ENCODE measurements around the gene AP4E1.
A peak's percentile ranks its signal among the peaks of the same experiment; 100 is the strongest.
"Not testable (repeated sequence)": the region's sequence is repeated elsewhere in the genome, so short reads cannot be mapped to it uniquely, and the experiment has no call there.

The AP4E1 gene

DNA sequence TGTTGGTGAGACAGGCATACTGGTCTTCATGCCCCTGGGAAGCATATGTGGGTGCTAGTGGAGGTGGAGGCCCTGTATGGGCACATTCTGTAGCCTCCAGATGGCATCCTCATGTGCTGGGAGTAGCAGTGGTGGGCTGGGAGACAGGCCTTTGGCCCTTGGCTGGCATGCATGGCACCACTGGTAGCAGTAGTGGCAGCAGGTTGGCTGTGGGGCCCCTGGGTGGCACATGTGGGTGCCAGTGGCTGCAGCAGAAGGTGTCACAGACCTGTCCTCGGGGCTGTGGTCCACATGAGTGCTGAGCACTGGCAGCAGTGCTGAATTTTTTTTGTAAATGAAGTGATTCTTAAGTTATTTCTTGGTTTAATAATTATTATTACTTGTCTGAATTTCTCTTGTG, 115.0 kb downstream of the AP4E1 start:
- no peak for TF ChIP-seq JUND (IDR thresholded peaks at IDR 0.05; ENCODE audit: low read depth)
- in situ Hi-C loops (cut with HindIII; ENCODE audit: low pct_unique_long_range_greater_than_20kb, low sequenced_read_pairs), result no loop called here
- no peak for DNase-seq (ENCODE audit: low read depth in 1 of 2, low spot score in 1 of 2)

DNA sequence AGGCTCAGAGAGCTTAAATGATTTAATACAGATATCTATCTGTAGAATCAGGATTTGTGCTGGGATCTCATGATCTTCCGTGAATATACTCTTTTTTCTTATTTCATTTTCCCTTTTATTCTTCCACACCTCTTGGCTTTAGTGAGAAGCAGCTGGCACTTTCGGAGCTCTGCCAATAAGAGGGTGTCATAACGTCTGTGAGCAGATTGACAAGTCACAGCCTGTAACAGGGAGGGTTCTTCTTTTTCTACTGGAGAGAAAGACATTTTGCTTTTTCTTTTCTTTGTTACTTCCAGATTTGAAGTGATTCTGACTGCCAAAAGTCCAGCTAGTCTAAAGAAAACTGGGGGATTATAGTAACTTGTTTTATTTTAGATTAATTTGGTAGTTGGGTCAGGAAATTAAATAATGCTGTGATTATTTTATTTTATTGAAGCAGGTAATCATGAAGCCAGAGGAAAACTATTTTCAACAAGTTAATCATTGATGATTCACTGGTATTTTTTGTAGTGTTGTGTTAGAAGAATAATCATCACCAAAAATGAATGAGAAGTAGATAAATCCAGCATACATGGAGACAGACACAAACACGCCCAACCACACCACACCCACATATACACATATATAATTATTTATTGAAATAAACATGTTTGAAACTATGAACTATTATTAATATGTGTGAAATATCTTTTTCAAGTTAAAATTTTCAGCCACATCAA, 116.4 kb downstream of the AP4E1 start:
- no peak for DNase-seq (ENCODE audit: low read depth in 1 of 2, low spot score in 1 of 2)
- in situ Hi-C loops (cut with HindIII; ENCODE audit: low pct_unique_long_range_greater_than_20kb, low sequenced_read_pairs), result no loop called here
- TF ChIP-seq JUND (IDR thresholded peaks at IDR 0.05; ENCODE audit: low read depth), result no peak

DNA sequence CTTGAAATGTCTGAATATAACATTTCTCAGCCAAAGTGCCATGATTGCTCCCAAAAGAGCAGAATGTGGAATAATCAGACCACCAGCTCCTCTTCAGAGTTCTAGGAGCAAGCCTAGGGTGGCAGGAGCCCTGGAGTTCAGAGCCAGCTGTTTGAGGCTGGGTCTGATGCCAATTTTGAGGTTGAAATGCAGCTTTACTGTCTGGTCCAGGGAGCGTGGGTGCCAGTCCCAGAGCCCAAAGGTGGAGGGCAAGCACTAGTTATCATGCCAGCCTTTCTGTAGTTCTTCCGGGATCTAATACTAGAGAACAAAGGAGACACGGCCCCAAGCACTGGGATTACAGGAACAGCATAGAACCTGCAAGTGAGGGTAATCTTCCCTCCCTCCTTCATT, 117.0 kb downstream of the AP4E1 start:
- no peak for TF ChIP-seq JUND (IDR thresholded peaks at IDR 0.05; ENCODE audit: low read depth)
- in situ Hi-C loops (cut with HindIII; ENCODE audit: low pct_unique_long_range_greater_than_20kb, low sequenced_read_pairs), result no loop called here
- no peak for DNase-seq (ENCODE audit: low read depth in 1 of 2, low spot score in 1 of 2)

DNA sequence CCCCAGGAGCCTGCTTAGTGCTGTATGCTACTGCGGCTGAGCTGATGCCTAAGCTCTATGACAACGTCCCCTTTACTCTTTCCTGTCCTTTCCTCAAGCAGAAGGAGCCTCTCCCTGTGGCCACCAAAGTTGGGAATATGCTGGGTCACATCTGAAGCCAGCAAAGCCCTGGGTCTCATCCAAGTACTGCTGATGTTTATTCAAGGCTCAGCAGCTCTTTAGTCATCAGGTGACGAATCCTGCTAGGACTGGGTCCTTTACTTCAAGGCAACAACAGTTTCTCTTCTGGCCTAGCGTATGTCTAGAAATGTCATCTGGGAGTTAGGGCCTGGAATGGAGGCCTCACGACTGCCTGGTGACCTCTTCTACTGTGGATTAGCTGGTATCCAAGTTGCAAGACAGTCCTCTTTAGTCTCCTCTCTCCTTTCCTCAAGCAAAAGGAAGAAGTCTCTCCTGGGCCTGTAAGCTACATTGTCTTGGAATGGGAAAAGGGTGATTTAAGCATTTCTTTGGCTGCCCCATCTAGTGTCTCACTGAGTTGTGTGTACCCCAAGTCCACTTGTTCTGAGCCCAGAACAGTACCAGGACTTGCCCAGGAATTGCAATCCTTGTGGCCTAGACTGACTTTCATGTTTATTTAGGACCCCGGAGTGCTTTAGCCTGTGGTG, 122.3 kb downstream of the AP4E1 start:
- no peak for TF ChIP-seq JUND (IDR thresholded peaks at IDR 0.05; ENCODE audit: low read depth)
- DNase-seq (ENCODE audit: low read depth in 1 of 2, low spot score in 1 of 2), result peak in 1 of 2 experiments; percentile 52
- in situ Hi-C loops (cut with HindIII; ENCODE audit: low pct_unique_long_range_greater_than_20kb, low sequenced_read_pairs), result no loop called here

DNA sequence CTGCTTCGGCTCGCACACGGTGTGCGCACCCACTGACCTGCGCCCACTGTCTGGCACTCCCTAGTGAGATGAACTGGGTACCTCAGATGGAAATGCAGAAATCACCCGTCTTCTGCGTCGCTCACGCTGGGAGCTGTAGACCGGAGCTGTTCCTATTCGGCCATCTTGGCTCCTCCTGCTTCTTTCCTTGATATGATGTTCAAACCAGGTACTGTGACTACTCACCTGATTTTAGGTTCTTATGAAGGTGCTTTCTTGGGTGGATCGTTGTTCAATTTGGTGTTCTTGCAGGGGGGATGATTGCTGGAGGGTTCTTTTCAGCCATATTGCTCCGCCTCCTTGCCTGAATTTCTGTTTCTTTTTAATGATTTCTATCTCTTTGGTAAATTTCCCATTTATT, 129.0 kb downstream of the AP4E1 start:
- in situ Hi-C loops (cut with HindIII; ENCODE audit: low pct_unique_long_range_greater_than_20kb, low sequenced_read_pairs); DNase-seq (ENCODE audit: low read depth in 1 of 2, low spot score in 1 of 2): not testable (repeated sequence)

DNA sequence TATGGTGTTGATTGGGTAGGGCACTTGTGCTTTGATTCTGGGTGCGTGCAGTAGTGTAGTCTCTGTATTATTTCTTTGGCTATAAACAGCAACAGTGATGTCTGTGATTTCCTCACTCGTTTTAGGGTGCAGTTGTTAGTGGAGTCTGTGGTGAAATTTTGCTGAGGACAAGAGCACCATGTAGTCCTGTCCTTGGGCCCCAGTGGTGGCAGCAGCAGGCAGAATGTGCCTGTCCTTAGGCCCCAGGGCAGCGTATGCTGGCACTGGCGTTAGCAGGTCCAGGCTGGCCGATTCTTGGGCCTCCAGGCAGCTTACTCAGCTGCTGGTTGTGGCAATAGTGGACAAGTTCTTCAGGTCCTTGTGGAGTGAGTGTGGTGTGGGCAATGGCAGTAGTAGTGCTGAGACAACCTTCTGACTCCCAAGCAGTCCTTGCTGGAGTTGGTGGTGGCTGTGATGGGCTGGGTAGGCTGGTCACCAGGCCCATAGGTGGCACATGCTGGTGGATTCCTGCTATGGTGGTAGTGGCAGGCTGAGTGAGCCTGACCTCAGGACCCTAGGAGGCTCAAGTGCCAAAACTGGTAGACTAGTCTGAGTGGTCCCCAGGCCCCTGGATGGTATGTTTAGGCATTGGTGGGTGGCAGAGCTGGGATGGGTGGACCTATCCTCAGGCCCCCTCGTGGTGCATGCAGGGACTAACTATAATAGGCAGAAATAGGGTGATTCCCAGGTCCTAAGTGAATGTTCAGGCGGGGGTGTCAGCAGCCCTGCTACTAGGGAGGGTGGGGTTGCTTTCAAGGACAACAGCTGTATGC, 129.9 kb downstream of the AP4E1 start:
- peak; percentile 14 to 79 for DNase-seq (ENCODE audit: low read depth in 1 of 2, low spot score in 1 of 2)
- in situ Hi-C loops (cut with HindIII; ENCODE audit: low pct_unique_long_range_greater_than_20kb, low sequenced_read_pairs), result no loop called here
- TF ChIP-seq JUND (IDR thresholded peaks at IDR 0.05; ENCODE audit: low read depth), result no peak

DNA sequence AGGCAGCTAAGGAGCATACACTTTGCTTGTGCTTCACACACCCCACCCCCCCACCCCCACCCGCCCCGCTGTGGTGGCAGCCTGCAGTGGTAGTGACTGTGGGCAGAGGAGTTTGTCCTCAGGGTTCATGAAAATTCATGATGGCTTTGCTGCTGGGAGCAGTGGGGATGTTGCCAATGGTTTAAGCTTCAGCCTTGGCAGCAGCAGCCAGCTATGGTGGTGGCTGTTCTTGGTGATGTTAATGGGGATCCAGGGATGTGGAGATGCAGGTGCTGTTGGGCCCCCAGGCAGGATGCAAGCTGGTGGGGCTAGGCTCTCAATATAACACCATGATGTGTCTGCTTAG, 130.5 kb downstream of the AP4E1 start:
- TF ChIP-seq JUND (IDR thresholded peaks at IDR 0.05; ENCODE audit: low read depth), result no peak
- no peak for DNase-seq (ENCODE audit: low read depth in 1 of 2, low spot score in 1 of 2)
- in situ Hi-C loops (cut with HindIII; ENCODE audit: low pct_unique_long_range_greater_than_20kb, low sequenced_read_pairs), result no loop called here

DNA sequence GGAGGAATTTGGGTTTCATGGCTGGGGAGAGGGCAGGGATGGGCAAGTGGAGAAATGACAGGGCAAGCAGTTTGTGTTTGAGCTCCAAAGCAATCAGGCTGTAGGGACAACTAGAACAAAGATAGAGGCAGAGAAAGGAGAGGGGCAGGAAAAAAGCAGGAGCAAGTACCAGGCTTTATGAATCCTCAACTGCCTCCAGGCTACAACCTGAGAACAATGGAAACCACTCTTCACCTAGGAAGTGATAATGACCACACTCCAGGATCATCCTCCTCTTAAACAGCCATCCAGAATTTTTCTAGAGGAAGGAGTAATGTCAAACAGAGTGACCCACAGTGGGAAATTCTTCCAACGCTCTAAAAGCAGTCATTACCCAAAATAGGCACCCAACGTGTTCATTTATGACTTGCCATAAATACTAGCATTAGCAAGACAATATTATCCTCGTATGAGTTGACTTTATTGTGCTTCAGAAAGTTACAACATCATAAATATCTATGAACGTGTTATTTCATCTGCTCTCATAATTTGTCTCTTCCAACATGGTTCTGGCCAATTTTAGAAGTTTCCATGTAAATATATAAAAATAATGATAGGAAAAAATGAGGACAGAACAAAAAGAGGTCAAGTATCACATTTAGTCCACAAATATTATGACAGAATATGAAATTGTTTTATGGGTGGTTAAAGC, 135.7 kb downstream of the AP4E1 start:
- no peak for TF ChIP-seq JUND (IDR thresholded peaks at IDR 0.05; ENCODE audit: low read depth)
- in situ Hi-C loops (cut with HindIII; ENCODE audit: low pct_unique_long_range_greater_than_20kb, low sequenced_read_pairs), result no loop called here
- no peak for DNase-seq (ENCODE audit: low read depth in 1 of 2, low spot score in 1 of 2)

DNA sequence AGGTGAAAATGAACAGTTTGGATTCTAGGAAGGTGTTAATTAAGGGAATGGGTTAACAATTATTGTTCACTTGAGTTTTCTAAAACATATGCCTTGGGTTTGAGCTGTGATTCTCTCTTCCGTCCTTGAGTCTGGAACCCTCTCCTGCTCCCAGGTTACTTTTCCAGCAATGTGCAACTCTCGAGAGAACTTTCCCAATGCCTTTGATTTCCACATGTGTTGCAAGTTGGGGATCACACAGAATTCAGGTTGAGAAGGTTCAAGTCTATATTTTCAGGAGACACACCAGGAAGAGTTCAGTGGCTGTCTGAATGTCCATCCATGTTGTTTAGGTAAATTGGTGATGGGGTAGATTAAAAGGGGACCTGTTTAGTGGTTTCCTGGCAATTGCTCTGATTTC, 137.5 kb downstream of the AP4E1 start:
- DNase-seq (ENCODE audit: low read depth in 1 of 2, low spot score in 1 of 2), result no peak
- in situ Hi-C loops (cut with HindIII; ENCODE audit: low pct_unique_long_range_greater_than_20kb, low sequenced_read_pairs), result no loop called here
- TF ChIP-seq JUND (IDR thresholded peaks at IDR 0.05; ENCODE audit: low read depth), result no peak

DNA sequence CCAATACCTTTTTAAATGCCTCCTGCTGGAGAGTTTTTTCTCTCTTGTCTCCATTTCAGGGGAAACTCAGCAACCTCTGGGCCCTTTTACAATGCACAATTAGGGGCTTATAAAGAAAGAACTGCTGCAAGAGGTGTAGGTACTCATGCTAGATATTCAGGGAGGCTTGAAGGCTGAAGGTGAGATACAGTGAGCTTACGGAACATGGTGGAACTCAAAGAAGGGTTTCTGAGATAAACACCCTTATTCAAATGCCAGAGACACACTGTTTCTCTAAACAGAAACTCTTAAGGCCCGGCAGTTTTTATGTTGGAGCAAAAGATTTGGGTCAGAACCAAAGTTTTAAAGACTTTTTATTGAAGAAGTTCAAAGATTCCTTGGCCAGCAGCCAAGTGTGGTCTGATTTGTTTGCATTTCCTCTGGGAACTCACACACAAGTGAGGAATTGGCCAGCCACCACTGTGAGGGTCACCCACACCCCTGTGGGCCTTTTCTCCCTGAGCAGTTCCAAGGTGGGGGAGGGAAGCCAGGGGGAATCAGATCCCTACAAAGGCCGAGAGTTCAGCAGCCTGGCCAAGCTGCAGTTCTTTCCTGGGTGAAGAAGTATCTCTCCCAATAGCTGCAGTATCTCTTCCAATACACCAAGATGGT, 138.4 kb downstream of the AP4E1 start:
- in situ Hi-C loops (cut with HindIII; ENCODE audit: low pct_unique_long_range_greater_than_20kb, low sequenced_read_pairs), result no loop called here
- DNase-seq (ENCODE audit: low read depth in 1 of 2, low spot score in 1 of 2), result peak in 1 of 2 experiments; percentile 17
- TF ChIP-seq JUND (IDR thresholded peaks at IDR 0.05; ENCODE audit: low read depth), result no peak

DNA sequence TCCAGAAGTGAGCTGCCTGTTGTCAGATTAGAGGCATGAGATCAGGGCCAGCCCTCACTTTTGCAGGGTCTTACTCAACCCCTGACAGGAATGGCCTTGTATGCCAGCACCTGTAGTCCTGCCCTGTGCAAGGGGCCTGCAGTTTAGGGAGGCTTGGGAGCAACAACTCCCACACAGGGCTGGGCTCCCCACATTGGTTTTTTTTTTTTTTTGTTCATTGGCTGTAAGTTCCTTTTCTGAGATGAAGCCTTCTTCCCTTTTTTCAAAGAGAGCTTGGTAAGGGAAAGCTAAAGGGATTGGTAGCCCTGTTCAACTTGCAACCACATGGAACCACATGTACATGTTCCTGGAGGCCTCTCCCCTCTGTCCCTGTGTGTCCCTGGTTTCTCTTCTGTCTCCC, 139.8 kb downstream of the AP4E1 start:
- DNase-seq (ENCODE audit: low read depth in 1 of 2, low spot score in 1 of 2), result no peak
- in situ Hi-C loops (cut with HindIII; ENCODE audit: low pct_unique_long_range_greater_than_20kb, low sequenced_read_pairs), result no loop called here
- no peak for TF ChIP-seq JUND (IDR thresholded peaks at IDR 0.05; ENCODE audit: low read depth)

DNA sequence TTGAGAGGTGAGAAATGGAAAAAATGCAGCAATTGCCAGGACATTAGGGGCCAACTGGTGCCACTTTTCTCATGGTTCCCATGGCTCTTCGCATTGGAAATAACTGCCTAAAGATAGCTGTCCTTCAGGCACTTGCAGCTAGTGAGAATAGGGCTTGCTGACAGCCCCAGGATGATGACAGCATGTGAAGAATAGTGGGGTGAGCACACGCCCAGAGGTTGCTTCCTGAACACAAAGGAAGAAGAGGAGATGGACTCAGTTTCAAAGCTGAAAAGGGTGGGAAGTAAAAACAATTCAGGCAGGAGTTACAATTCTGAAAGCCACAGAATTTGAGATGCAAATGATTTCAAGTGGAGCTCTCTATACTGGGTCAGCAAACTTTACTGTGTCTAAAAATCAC, 140.6 kb downstream of the AP4E1 start:
- DNase-seq (ENCODE audit: low read depth in 1 of 2, low spot score in 1 of 2), result no peak
- TF ChIP-seq JUND (IDR thresholded peaks at IDR 0.05; ENCODE audit: low read depth), result no peak
- in situ Hi-C loops (cut with HindIII; ENCODE audit: low pct_unique_long_range_greater_than_20kb, low sequenced_read_pairs), result no loop called here

Data from T47D (cell line).